ENCODE data around the gene KRTAP1-5. TPM values are rescaled to one million over a fixed set of nuclear protein-coding genes. Genes with fewer than 3 reads are reported as not detected.
"Not testable (repeated sequence)": the region's sequence is repeated elsewhere in the genome, so short reads cannot be mapped to it uniquely, and the experiment has no call there.

Gene KRTAP1-5, protein sequence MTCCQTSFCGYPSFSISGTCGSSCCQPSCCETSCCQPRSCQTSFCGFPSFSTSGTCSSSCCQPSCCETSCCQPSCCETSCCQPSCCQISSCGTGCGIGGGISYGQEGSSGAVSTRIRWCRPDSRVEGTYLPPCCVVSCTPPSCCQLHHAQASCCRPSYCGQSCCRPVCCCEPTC
- total RNA-seq (2014; rRNA removed; shearing (Covaris generic)) = not detected in 2 replicates

DNA sequence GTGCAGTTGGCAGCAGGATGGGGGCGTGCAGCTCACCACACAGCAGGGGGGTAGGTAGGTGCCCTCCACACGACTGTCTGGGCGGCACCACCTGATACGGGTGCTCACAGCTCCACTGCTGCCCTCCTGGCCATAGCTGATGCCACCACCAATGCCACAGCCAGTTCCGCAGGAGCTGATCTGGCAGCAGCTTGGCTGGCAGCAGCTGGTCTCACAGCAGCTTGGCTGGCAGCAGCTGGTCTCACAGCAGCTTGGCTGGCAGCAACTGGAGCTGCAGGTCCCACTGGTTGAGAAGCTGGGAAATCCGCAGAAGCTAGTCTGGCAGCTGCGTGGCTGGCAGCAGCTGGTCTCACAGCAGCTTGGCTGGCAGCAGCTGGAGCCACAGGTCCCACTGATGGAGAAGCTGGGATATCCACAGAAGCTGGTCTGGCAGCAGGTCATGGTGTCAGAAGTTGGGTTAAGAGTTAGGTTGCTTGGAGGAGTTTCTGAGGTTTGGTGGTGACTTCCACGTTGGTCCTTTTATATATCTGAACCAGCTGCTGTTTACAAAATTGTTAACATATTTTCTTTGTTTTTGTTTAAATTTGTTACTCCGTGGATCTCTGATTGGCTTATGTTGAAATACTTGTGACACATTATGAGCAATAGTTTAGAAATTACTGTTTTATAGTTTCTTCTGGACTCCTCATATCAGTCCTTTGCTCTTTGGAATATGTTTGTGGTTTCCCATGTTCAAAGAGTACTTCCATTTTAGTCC, at the start of gene KRTAP1-5:
TSS of gene KRTAP1-5 (minus strand) at position 494 of the 757 bp plus-strand sequence. CDS start at position 441, 53 bp downstream.
- DNase-seq (ENCODE audit: low spot score) = peak; percentile 50

- DNase-seq (ENCODE audit: low spot score) = no peak
Measured at GRCh38 chr17:41076788-41077187, 49.8 kb upstream of the KRTAP1-5 start.

GRCh38 chr17:41073676-41074075, 46.7 kb upstream of the KRTAP1-5 start:
- DNase-seq (ENCODE audit: low spot score) = no peak

GRCh38 chr17:41071606-41072360, 44.8 kb upstream of the KRTAP1-5 start:
- no peak for DNase-seq (ENCODE audit: low spot score)

DNA sequence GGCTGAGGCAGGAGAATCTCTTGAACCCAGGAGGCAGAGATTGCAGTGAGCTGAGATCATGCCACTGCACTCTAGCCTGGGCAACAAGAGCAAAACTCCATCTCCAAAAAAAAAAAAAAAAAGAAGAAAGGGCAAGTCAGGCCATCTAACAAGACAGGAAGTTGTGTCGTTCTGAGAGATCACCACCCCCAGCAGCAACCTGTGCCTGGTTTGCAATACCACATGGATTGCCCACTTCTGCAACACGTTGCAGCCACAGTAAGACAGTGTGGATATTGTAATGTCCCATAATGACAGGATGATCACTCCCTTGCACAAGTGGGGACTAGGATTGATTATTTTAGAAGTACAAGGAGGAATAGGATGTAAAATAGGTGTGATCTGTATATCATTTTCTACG, 42.0 kb upstream of the KRTAP1-5 start:
- no peak for DNase-seq (ENCODE audit: low spot score)

- no peak for DNase-seq (ENCODE audit: low spot score)
Measured at GRCh38 chr17:41067281-41067680, 40.3 kb upstream of the KRTAP1-5 start.

GRCh38 chr17:41065829-41066624, 39.0 kb upstream of the KRTAP1-5 start, which contains the start of gene KRTAP2-4:
Gene KRTAP2-4 (minus strand): TSS chr17:41065879. CDS start chr17:41065845, 34 bp downstream.
- peak; percentile 96 for DNase-seq (ENCODE audit: low spot score)

GRCh38 chr17:41065016-41065689, 38.1 kb upstream of the KRTAP1-5 start:
- not testable (repeated sequence) for DNase-seq (ENCODE audit: low spot score)

DNA sequence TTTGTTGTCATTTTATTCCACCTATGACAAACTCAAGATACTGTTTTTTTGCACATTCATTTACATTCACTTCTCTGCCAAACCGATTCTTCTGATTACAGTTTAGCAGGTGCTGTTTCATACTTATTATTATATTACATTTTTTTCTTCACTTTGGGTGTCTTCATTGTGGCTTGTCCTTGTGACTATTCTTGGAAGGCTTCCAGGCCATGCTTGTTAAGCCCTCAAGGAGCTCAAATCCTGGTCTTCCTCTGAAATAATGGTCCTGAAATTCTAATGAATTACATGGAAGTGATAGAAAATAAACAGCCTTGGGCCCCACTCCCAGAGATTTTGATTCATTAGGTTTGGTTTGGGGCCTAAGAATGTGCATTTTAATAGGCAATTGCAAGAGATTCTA, 37.3 kb upstream of the KRTAP1-5 start:
- DNase-seq (ENCODE audit: low spot score) = no peak

DNA sequence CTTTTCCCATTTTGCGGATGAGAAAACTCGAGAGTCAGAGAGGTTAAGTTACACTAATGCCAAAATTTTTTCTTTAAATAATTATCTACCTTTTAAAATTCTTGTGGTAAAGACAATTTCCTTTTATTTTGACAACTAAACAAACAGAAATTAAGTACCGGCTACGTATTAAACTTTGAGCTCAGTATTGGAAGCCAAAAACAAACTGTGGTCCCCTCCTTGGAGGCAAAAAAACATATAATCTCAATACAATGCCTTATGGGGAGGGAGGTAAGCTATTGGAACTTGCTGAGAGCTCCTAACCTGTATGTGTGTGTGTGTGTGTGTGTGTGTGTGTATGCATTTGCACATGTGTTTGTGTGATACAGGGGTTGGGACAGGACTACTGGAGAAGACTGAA, 36.4 kb upstream of the KRTAP1-5 start:
- DNase-seq (ENCODE audit: low spot score) = no peak

DNA sequence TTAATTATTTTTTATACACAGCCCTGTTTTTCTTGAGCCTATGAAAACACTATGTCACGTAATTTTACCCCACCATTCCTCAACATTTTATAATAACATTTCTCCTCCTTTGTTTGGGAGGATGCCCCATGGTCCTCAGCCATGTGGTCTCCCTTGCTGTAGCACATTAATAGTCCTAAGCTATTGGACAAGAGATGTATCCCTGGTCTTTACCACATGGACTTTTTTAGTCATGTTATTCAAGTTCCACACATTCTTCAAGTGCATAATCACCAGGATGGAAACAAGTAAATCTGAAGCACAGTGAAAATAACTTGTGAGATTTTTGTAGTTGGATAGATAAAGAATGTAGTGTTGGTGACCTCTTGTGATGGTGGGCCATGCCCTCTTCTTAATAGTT, 35.0 kb upstream of the KRTAP1-5 start:
- DNase-seq (ENCODE audit: low spot score) = peak; percentile 90

DNA sequence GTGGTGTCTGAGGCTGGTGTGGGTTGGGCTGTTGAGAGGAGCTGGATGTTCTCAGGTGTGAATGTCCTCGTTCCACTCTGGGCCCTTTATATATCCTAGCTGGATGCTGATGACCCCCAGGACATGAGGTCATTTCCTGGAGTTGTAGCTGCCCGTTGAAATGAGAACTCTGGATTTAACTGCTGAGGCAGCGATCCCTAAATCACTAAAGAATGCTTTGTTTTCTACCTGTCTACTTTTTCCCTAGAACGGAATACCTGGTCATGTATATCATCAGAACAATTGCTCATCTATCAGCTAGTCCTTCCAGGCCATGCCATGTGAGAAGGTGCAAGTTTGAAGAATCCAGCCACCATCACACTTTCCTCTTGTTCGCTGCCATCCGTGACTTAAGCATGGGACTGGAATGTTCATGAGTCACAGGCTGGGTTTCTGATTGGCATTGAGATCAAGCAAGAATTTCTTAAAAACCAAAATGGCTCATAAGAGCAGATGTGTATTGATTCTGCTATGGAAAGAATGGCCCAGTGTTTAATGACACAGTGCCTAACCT, 33.1 kb upstream of the KRTAP1-5 start, which contains the start of gene KRTAP2-3:
TSS of gene KRTAP2-3 (minus strand) at position 63 of the 553 bp plus-strand sequence. CDS start 64 bp downstream, outside the sequence.
- DNase-seq (ENCODE audit: low spot score) = peak; percentile 92

- DNase-seq (ENCODE audit: low spot score) = peak; percentile 84
Measured at GRCh38 chr17:41059276-41060051, 32.5 kb upstream of the KRTAP1-5 start.

- DNase-seq (ENCODE audit: low spot score) = peak; percentile 55
Measured at GRCh38 chr17:41058741-41059140, 31.7 kb upstream of the KRTAP1-5 start.

GRCh38 chr17:41057547-41057946, 30.5 kb upstream of the KRTAP1-5 start:
- no peak for DNase-seq (ENCODE audit: low spot score)

DNA sequence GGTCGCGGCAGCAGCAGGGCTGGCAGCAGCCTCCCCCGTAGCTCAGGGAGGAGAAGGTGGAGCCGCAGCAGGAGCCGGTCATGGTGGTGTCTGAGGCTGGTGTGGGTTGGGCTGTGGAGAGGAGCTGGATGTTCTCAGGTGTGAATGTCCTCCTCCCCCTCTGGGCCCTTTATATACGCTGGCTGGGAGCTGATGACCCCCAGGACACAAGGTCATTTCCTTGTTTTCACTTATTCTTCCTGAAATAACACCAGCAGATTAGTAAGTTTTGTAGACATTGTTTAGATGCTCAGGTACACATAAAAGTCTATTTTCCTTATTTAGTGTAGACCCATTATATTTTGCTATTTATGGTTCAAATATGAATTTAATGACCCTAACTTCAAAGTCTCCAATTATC, 28.1 kb upstream of the KRTAP1-5 start, which contains the start of gene KRTAP2-2:
TSS of gene KRTAP2-2 (minus strand) at position 101 of the 400 bp plus-strand sequence. CDS start at position 82, 19 bp downstream.
- not testable (repeated sequence) for DNase-seq (ENCODE audit: low spot score)

GRCh38 chr17:41054556-41054955, 27.5 kb upstream of the KRTAP1-5 start:
- not testable (repeated sequence) for DNase-seq (ENCODE audit: low spot score)

DNA sequence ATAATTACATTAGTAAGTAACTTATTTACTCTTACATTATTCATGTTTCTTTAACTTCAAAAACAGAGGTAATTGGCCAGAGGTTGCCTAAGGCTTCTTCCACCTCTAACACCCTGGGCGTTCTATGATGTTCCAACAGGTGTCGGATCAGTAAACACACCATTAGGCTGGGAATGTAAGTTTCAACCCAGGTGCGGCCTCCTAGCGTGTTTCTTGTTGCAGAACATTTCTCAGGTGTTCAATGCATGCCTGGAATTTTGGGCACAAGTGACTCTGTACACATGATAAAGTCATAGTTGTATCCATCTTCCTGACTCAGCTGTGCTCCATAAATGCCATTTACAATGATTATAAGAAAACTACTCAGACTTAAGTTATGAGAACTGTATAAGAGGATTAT, 27.0 kb upstream of the KRTAP1-5 start:
- no peak for DNase-seq (ENCODE audit: low spot score)

DNA sequence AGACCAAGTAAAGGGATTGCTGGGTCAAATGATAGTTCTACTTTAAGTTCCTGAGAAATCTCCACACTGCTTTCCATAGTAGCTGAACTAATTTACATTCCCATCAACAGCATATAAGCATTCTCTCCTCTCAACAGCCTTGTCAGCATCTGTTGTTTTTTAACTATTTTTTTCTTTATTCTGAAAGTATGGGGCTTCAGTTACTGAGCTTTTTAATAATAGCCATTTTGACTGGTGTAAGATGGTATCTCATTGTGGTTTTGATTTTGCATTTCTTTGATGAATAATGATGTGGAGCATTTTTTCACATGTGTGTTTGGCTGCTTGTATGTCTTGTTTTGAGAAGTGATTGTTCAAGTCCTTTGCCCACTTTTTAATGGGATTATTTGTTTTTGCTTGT, 25.6 kb upstream of the KRTAP1-5 start:
- DNase-seq (ENCODE audit: low spot score) = no peak

- peak; percentile 86 for DNase-seq (ENCODE audit: low spot score)
Measured at GRCh38 chr17:41049110-41049509, 22.1 kb upstream of the KRTAP1-5 start.

All from A172 (cell line).